ENCODE results near the gene SYCP1. TPM values are rescaled to one million over a fixed set of nuclear protein-coding genes. Genes with fewer than 3 reads are reported as not detected.

SYCP1 gene
- total and polyA plus RNA-seq, 2 of the 13 experiments (the other 11 are each of a cell fraction or from before 2014, with no cell fraction given) = not detected

- TF ChIP-seq, protein P1, sequence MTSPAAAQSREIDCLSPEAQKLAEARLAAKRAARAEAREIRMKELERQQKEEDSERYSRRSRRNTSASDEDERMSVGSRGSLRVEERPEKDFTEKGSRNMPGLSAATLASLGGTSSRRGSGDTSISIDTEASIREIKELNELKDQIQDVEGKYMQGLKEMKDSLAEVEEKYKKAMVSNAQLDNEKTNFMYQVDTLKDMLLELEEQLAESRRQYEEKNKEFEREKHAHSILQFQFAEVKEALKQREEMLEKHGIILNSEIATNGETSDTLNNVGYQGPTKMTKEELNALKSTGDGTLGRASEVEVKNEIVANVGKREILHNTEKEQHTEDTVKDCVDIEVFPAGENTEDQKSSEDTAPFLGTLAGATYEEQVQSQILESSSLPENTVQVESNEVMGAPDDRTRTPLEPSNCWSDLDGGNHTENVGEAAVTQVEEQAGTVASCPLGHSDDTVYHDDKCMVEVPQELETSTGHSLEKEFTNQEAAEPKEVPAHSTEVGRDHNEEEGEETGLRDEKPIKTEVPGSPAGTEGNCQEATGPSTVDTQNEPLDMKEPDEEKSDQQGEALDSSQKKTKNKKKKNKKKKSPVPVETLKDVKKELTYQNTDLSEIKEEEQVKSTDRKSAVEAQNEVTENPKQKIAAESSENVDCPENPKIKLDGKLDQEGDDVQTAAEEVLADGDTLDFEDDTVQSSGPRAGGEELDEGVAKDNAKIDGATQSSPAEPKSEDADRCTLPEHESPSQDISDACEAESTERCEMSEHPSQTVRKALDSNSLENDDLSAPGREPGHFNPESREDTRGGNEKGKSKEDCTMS (CRISPR knock-in tag; conservative IDR thresholded peaks at IDR 0.05) = no peak
- TF ChIP-seq STAG1 (CRISPR knock-in tag; IDR thresholded peaks at IDR 0.05) = no peak
- TF ChIP-seq, protein P2, sequence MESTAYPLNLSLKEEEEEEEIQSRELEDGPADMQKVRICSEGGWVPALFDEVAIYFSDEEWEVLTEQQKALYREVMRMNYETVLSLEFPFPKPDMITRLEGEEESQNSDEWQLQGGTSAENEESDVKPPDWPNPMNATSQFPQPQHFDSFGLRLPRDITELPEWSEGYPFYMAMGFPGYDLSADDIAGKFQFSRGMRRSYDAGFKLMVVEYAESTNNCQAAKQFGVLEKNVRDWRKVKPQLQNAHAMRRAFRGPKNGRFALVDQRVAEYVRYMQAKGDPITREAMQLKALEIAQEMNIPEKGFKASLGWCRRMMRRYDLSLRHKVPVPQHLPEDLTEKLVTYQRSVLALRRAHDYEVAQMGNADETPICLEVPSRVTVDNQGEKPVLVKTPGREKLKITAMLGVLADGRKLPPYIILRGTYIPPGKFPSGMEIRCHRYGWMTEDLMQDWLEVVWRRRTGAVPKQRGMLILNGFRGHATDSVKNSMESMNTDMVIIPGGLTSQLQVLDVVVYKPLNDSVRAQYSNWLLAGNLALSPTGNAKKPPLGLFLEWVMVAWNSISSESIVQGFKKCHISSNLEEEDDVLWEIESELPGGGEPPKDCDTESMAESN (CRISPR knock-in tag; conservative IDR thresholded peaks at IDR 0.05) = no peak
- TF ChIP-seq RBM39 (IDR thresholded peaks at IDR 0.05; ENCODE audit: low read depth, low read length, poor library complexity, severe bottlenecking) = no peak
- no peak for TF ChIP-seq XRCC5 (optimal IDR thresholded peaks at IDR 0.05; ENCODE audit: low read length)
- TF ChIP-seq PAX8 (CRISPR knock-in tag; IDR thresholded peaks at IDR 0.05; ENCODE audit: borderline replicate concordance) = no peak
- TF ChIP-seq PCBP2 (optimal IDR thresholded peaks at IDR 0.05; ENCODE audit: low read depth, low read length, poor library complexity, severe bottlenecking) = no peak
- TF ChIP-seq ZNF296 (CRISPR knock-in tag; conservative IDR thresholded peaks at IDR 0.05) = no peak
- no peak for TF ChIP-seq CCDC6 (CRISPR knock-in tag; IDR thresholded peaks at IDR 0.05)
- TF ChIP-seq ZNF224 (CRISPR knock-in tag; IDR thresholded peaks at IDR 0.05) = no peak
- TF ChIP-seq JUN (CRISPR knock-in tag; IDR thresholded peaks at IDR 0.05) = no peak
- no peak for TF ChIP-seq SRY (CRISPR knock-in tag; IDR thresholded peaks at IDR 0.05)
- no peak for TF ChIP-seq ZSCAN21 (CRISPR knock-in tag; IDR thresholded peaks at IDR 0.05; ENCODE audit: borderline replicate concordance)
- TF ChIP-seq SNRNP70 (IDR thresholded peaks at IDR 0.05; ENCODE audit: low read depth, low read length) = no peak
- no peak for TF ChIP-seq NPAS2 (CRISPR knock-in tag; IDR thresholded peaks at IDR 0.05; ENCODE audit: borderline replicate concordance)
- TF ChIP-seq GATAD2A (CRISPR knock-in tag; IDR thresholded peaks at IDR 0.05) = peak; percentile 55; the same call in 1 of the 2 replicates
- TF ChIP-seq RBAK (CRISPR knock-in tag; IDR thresholded peaks at IDR 0.05) = no peak
- TF ChIP-seq, protein P3, sequence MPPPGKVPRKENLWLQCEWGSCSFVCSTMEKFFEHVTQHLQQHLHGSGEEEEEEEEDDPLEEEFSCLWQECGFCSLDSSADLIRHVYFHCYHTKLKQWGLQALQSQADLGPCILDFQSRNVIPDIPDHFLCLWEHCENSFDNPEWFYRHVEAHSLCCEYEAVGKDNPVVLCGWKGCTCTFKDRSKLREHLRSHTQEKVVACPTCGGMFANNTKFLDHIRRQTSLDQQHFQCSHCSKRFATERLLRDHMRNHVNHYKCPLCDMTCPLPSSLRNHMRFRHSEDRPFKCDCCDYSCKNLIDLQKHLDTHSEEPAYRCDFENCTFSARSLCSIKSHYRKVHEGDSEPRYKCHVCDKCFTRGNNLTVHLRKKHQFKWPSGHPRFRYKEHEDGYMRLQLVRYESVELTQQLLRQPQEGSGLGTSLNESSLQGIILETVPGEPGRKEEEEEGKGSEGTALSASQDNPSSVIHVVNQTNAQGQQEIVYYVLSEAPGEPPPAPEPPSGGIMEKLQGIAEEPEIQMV (CRISPR knock-in tag; IDR thresholded peaks at IDR 0.05; ENCODE audit: low read depth) = no peak
- no peak for TF ChIP-seq SMC3 (IDR thresholded peaks at IDR 0.05; ENCODE audit: low read length)
- no peak for TF ChIP-seq ZNF703 (CRISPR knock-in tag; IDR thresholded peaks at IDR 0.05; ENCODE audit: borderline replicate concordance)
- TF ChIP-seq MYPOP (CRISPR knock-in tag; IDR thresholded peaks at IDR 0.05) = no peak
- TF ChIP-seq ZFP41 (CRISPR knock-in tag; IDR thresholded peaks at IDR 0.05; ENCODE audit: borderline replicate concordance) = no peak
- TF ChIP-seq NCOA2 (CRISPR knock-in tag; IDR thresholded peaks at IDR 0.05) = peak; percentile 49; the same call in 1 of the 2 replicates
Observed at GRCh38 chr1:115036814-115037507, 182.3 kb downstream of the SYCP1 start (continued).
